OCI-LY1 (cell line): ENCODE results near the gene TIMP2.

ENCODE experiments used
- H2AFZ ChIP-seq: fragments of 200-600 bp; sonication (generic), shearing (Covaris generic); 2 replicates; pipeline ENCODE4 v1.6.0; 2014; ENCODE audit warnings: antibody characterized with exemption, mild to moderate bottlenecking, low read length
- H3F3A ChIP-seq: fragments of 200-600 bp; sonication (generic), shearing (Covaris generic); 2 replicates; pipeline ENCODE4 v1.6.0; 2014; ENCODE audit warnings: mild to moderate bottlenecking, antibody characterized with exemption, low read length, moderate library complexity; ENCODE audit not compliant: insufficient read depth
- H3K27ac ChIP-seq: fragments of 200-600 bp; sonication (generic); 2 replicates; pipeline ENCODE4 v1.5.1; 2014; ENCODE audit warnings: low read length, mixed run types, mild to moderate bottlenecking, low read depth; ENCODE audit not compliant: poor library complexity, severe bottlenecking
- H3K27me3 ChIP-seq: fragments of 200-600 bp; sonication (generic); 2 replicates; pipeline ENCODE4 v1.6.0; 2014; ENCODE audit warnings: antibody characterized with exemption, mild to moderate bottlenecking, low read length, moderate library complexity; ENCODE audit not compliant: insufficient read depth
- H3K36me3 ChIP-seq: fragments of 200-600 bp; sonication (generic); 2 replicates; pipeline ENCODE4 v1.6.1; 2014; ENCODE audit warnings: mild to moderate bottlenecking, antibody characterized with exemption, low read length, moderate library complexity, mixed read lengths; ENCODE audit not compliant: insufficient read depth
- H3K4me1 ChIP-seq: fragments of 200-600 bp; sonication (generic); 2 replicates; pipeline ENCODE4 v1.5.1; 2014; ENCODE audit warnings: mild to moderate bottlenecking, low read length, moderate library complexity; ENCODE audit not compliant: insufficient read depth, severe bottlenecking
- H3K4me2 ChIP-seq: fragments of 200-600 bp; sonication (generic), shearing (Covaris generic); 2 replicates; pipeline ENCODE4 v1.6.1; 2014; ENCODE audit warnings: low read length
- H3K4me3 ChIP-seq: fragments of 200-600 bp; sonication (generic); 2 replicates; pipeline ENCODE4 v1.5.1; 2014; ENCODE audit warnings: low read length, low read depth, mild to moderate bottlenecking, mixed read lengths; ENCODE audit not compliant: poor library complexity, severe bottlenecking
- H3K79me2 ChIP-seq: fragments of 200-600 bp; shearing (Covaris generic); 2 replicates; pipeline ENCODE4 v1.6.1; 2016; ENCODE audit warnings: mixed run types, low read length, mixed read lengths; ENCODE audit not compliant: insufficient read depth
- H3K9ac ChIP-seq: fragments of 200-600 bp; sonication (generic), shearing (Covaris generic); 2 replicates; pipeline ENCODE4 v1.6.1; 2014; ENCODE audit warnings: mild to moderate bottlenecking, low read length, mixed read lengths
- H3K9me2 ChIP-seq: fragments of 200-600 bp; sonication (generic), shearing (Covaris generic); 2 replicates; pipeline ENCODE4 v1.6.1; 2014; ENCODE audit warnings: low read depth, mild to moderate bottlenecking, low read length, mixed read lengths
- H3K9me3 ChIP-seq: fragments of 200-600 bp; shearing (Covaris generic); 2 replicates; pipeline ENCODE4 v1.6.1; 2014; ENCODE audit warnings: low read length, mixed read lengths
- H4K20me1 ChIP-seq: fragments of 200-600 bp; sonication (generic), shearing (Covaris generic); 2 replicates; pipeline ENCODE4 v1.6.0; 2016; ENCODE audit warnings: mild to moderate bottlenecking, low read length; ENCODE audit not compliant: insufficient read depth
- EZH2 ChIP-seq: fragments of 200-600 bp; sonication (generic), shearing (Covaris generic); IDR thresholded peaks from 2 replicates; pipeline ENCODE4 v1.8.0; 2017; ENCODE audit warnings: borderline replicate concordance, mixed run types, mild to moderate bottlenecking, antibody characterized with exemption, low read length, moderate library complexity, mixed read lengths
- TF ChIP-seq, protein P1 (sequence below): fragments of 200-600 bp; sonication (generic), shearing (Covaris generic); IDR thresholded peaks from 2 replicates; pipeline ENCODE4 v1.5.1; 2017; ENCODE audit warnings: mild to moderate bottlenecking, antibody characterized with exemption, low read length, moderate library complexity, mixed read lengths

TIMP2 gene

DNA sequence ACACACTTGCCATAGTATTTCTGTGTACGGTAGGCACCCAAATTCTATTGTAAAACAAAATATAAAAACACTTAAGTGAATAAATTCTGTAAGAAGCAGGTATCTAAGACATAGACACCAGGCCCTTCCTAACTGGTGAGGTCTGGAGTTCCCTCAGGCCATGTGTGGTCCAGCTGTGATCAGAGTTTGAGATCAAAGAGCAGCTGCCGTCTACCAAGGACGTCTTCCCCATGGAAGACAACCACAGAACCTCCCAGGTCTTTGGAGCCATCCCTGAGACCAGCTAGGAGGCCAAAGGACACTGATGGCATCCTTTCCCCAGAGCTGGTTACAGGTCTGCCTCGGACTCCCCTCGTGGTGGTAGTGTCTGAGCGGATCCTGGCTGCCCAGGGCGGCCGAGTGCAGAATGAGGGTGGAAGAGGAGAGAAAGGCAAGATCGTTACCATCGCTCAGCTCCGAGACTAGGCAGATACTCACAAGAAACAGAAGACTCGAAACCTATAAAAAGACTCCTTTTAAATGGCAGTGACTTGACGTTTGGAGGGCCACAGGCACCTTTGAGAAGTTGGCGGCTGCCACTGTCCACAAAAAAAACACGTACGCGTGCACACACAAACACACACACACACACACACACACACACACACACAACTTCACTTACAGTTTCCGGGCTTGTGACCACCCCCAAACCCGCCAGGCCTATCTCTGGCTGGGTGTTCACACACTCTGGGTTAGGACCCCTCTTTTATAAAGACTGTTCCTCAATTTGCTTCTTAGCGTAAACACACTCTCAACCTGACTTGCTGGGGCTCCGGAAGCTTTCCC, 7.5 kb downstream of the TIMP2 start:
- Histone ChIP-seq H3K27me3 (peaks cover 7% of the 10 kb centered on the region; the same call in 1 of the 2 replicates), H3K79me2 (no peaks in the 10 kb centered on the region), H4K20me1 (no peaks in the 10 kb centered on the region), H3K9me2 (no peaks in the 10 kb centered on the region), H3K4me1 (no peaks in the 10 kb centered on the region), H2AFZ (no peak overlapping the region), H3F3A (no peaks in the 10 kb centered on the region), H3K9ac (no peak overlapping the region), H3K4me2 (no peak overlapping the region), H3K36me3 (no peaks in the 10 kb centered on the region), H3K9me3 (no peaks in the 10 kb centered on the region), H3K27ac (no peak overlapping the region), H3K4me3 (no peak overlapping the region)
- TF ChIP-seq, protein P1, sequence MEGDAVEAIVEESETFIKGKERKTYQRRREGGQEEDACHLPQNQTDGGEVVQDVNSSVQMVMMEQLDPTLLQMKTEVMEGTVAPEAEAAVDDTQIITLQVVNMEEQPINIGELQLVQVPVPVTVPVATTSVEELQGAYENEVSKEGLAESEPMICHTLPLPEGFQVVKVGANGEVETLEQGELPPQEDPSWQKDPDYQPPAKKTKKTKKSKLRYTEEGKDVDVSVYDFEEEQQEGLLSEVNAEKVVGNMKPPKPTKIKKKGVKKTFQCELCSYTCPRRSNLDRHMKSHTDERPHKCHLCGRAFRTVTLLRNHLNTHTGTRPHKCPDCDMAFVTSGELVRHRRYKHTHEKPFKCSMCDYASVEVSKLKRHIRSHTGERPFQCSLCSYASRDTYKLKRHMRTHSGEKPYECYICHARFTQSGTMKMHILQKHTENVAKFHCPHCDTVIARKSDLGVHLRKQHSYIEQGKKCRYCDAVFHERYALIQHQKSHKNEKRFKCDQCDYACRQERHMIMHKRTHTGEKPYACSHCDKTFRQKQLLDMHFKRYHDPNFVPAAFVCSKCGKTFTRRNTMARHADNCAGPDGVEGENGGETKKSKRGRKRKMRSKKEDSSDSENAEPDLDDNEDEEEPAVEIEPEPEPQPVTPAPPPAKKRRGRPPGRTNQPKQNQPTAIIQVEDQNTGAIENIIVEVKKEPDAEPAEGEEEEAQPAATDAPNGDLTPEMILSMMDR: no peak
- no peak for TF ChIP-seq EZH2

DNA sequence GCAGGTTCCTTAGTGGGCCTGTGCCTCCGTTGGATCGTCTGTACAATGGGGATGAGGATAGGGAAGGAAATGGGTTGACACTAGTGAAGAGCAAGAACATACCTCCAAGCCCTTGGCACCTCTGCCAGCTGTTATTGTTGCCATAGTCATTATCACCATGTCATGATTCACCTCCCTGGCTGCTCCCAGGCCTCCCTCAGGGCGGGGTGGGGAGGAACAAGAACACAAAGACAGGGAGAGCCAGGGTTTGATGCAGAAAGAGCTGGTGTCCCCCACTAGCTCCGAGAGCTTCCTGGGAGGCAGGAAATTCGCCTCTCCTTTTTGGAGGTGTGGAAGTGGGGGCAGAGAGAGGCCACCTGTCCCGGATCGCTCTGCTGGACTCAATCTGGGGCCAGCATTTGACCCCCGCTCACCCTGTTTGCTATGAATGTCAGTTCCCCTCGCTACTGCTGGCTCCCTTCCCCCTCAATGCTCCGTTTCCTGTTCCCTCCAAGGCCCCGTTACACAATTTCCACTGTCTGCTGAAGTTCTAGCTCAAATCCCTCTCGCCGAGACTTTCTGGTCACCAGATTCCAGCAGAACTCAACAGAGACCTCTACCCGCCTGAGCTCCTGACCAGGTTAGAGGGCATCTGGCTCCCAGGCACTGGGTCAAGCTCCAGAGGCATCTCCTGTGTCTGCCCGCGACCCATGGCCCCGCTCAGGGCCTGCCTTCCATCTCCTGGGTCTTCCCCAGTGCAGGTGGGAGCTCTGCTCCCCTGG, 9.1 kb downstream of the TIMP2 start:
- Histone ChIP-seq H3F3A (no peaks in the 10 kb centered on the region), H3K4me2 (no peak overlapping the region), H4K20me1 (no peaks in the 10 kb centered on the region), H3K9me3 (no peaks in the 10 kb centered on the region), H3K9me2 (no peaks in the 10 kb centered on the region), H3K4me3 (no peak overlapping the region), H2AFZ (no peak overlapping the region), H3K9ac (no peak overlapping the region), H3K79me2 (no peaks in the 10 kb centered on the region), H3K27ac (no peak overlapping the region), H3K27me3 (peaks cover 7% of the 10 kb centered on the region; the same call in 1 of the 2 replicates), H3K4me1 (no peaks in the 10 kb centered on the region), H3K36me3 (no peaks in the 10 kb centered on the region)
- TF ChIP-seq EZH2: no peak
- TF ChIP-seq, protein P1: no peak

DNA sequence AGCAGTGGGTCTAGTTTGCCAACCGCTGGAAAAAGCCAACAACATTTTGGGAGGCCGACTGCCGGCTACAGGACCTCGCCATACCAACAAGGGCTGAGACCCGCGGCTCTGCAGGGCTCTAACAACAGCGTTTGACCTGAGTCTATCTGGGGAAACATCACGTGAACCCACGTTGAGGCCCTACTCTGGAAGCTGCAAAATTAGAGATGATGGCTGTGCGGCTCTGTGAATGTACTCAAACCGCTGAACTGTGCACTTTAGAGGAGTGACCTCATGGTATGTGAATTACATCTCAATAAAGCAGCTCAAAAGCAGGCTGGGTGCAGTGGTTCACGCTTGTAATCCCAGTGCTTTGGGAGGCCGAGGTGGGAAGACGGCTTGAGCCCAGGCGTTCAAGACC, 12.1 kb downstream of the TIMP2 start:
- Histone ChIP-seq H3K4me1 (no peaks in the 10 kb centered on the region), H3K4me2 (no peak overlapping the region), H3K9me2 (no peaks in the 10 kb centered on the region), H3K9me3 (no peaks in the 10 kb centered on the region), H3F3A (no peaks in the 10 kb centered on the region), H3K79me2 (no peaks in the 10 kb centered on the region), H3K4me3 (no peak overlapping the region), H4K20me1 (no peaks in the 10 kb centered on the region), H2AFZ (no peak overlapping the region), H3K36me3 (no peaks in the 10 kb centered on the region), H3K27ac (no peak overlapping the region), H3K9ac (no peak overlapping the region), H3K27me3 (peaks cover 3% of the 10 kb centered on the region; the same call in 1 of the 2 replicates)
- TF ChIP-seq, protein P1: no peak
- no peak for TF ChIP-seq EZH2
